RPMI8226 (cell line): ENCODE data around the gene MRPL12.
"Not testable (repeated sequence)": the region's sequence is repeated elsewhere in the genome, so short reads cannot be mapped to it uniquely, and the experiment has no call there.

Experiments used
- DNase-seq: peaks from one replicate; pipeline ENCODE4 v3.0.0-alpha.2; 2015

MRPL12 gene

DNA sequence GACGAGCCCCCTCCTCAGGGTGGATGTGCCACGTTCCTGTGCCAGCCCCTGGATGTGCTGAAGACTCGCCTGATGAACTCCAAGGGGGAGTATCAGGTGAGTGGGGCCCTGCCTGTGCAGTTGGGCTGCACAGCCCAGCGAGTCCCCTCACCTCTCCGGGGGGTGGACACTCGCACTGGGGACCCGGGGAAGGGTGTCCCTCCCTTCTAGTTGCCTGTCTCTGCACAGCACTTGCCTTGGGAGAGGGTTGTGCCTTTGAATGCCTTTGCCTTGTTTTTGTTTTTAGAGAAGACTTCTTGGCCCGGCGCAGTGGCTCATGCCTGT lies 14.6 kb downstream of the MRPL12 start:
- DNase-seq: no peak

DNA sequence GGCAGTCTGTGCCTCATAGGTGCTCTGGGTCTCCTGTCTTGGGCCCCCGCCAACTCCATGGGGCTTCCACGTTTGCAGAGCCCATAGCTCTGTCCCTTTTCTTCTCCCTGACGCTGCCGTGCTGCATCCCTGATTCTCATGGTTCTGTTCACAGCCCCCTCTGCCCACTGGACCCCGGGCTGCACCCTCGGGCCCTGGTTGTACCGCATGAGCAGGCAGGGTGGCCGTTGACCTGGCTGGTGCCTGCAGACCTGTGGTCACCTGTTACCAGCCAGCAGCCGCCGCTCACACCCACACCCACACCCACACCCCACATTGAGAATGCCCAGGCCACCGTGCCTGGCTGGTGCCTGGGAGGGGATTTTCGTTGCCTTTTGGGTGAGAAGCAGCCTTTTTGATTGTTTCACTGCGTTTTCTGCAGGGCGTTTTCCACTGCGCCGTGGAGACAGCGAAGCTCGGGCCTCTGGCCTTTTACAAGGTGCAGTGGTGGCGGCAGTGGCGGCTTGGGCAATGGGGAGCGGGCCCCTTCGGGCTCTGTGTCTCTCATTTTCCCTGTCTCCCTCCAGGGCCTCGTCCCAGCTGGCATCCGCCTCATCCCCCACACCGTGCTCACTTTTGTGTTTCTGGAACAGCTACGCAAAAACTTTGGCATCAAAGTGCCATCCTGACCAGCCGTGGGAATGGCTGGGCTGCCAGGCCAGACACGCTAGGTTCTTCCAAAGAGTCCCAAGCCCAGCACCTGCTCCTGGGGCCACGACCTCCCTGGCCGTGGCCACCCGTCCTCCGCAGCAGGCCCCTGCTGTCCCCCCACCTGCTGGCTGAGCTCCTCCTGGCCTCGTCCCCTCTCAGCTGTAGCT lies 16.5 kb downstream of the MRPL12 start:
- DNase-seq: no peak

DNA sequence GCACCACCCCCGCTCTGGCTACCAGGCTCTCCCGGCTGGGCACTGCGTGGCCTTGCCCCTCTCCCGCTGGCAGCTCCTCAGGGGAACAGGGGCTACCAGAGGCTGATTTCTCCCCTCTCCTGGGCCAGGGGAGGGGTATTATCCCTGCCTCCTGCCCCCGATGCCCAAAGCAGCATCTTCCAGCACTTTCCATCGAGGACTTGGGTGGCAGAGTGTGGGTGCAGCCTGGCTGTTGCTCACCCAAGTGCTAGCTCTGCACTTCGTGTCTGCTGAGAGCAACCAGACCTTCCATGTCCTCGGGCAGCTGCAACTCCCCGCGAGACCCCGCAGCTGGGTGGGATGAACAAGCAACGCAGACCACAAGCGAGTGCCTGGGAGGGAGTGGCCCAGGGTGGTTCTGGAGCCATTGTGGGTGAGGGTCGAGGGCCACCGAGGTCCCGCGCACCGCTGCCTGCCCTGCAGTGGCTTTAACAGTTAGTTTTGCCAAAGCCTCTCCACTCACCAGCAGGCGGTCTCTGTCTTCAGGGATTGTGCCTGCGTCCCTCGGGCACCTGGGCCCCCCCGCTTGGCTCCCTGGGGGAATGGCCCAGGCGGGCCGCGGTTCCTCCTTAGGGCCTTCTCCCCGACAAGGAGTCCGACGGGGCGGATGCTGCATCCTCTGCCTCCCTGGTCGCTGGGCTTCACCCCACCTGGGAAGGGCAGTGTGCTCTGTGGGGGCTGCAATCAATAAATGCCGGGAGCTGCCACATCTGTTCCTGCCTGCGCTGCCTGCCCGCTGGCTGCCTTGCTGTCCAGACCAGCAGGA lies 17.3 kb downstream of the MRPL12 start:
- no peak for DNase-seq

DNA sequence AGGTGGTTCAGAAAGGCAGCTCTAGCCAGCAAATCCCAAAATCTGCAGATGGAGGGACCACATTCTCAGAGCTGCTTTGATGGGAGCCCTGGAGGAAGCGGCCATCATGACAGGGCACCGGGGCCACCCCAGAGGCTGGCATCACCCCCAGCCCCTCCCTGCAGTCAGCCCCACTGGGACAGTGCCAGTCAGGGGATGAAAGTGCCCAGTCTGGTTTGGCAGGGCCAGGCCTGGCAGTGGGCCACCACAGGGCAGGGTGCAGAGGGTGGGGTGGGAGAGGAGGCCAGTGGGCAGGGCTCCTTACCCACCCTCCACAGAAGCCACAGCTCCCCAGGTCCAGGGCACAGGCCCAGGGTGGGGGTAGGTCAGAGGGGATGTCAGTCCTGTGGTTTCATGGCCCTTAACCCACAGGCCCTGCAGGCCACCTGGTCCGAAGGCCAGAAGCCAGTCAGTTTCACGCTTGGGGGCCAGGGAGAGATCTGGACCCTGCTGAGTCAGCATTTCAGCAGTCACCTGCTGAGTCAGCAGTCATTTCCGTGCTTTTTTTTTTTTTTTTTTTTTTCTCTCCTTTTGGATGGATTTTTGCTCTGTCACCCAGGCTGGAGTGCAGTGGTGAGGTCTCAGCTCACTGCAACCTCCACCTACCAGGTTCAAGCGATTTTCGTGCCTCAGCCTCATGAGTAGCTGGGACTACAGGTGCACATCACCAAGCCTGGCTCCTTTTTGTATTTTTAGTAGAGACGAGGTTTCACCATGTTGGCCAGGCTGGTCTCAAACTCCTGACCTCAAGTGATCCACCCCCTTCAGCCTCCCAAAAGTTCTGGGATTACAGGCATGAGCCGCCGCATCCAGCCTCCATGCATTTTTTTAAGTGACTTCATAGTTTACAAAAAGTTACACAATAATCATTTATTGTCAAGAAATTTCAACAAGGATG lies 19.3 kb downstream of the MRPL12 start:
- DNase-seq: peak; percentile 95

DNA sequence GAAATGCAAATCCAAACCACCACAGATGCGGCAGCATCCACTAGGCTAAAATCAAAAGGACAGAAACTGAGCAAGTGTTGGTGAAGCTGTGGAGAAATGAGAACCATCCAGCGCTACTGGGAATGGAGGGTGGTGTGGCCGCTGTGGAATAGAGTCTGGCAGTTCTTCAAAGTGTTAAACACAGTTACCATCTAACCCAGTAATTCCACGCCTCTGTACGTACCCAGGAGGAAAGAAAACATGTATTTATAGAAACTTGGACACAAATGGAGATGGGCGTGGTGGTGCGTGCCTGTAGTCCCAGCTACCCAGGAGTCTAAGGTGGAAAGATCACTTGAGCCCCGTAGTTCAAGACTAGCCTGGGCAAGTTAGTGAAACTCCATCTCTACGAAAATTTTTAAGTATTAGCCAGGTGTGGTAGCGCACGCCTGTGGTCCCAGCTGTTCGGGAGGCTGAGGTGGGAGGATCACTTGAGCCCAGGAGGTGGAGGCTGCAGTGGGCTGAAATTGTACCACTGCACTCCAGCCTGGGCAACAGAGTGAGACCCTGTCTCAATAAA lies 20.6 kb downstream of the MRPL12 start:
- peak; percentile 38 for DNase-seq

DNA sequence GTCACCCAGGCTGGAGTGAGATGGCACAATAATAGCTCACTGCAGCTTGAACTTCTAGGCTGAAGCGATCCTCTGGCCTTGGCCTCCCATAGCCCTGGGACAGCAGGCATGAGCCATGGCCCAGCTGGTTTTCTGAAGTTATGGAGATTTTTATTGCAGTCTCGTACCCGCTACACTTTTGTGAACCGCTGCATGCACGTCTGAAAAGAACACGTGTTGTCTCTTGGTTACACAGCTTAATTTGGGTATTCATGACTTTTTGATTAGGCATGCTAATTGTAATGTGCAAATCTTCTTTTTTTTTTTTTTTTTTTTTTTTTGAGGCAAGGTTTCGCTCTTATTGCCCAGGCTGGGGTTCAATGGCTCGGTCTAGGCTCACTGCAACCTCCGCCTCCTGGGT lies 22.3 kb downstream of the MRPL12 start:
- DNase-seq: no peak

DNA sequence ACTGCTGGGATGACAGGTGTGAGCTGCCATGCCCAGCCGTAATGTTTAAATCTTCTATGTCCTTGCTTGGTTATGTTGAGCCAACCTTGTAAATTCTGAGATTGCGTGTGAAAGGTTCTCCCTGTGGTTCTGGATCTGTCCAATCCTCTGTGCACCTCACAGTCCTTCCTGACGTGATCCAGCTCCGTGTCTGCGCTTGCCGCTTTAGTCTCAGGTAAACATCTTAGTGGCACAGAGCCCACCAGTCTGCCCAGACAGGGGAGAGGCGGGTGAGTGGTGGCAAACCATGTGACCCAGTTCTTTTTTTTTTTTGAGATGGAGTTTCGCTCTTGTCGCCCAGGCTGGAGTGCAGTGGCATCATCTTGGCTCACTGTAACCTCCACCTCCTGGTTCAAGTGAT lies 22.8 kb downstream of the MRPL12 start:
- peak; percentile 79 for DNase-seq

DNA sequence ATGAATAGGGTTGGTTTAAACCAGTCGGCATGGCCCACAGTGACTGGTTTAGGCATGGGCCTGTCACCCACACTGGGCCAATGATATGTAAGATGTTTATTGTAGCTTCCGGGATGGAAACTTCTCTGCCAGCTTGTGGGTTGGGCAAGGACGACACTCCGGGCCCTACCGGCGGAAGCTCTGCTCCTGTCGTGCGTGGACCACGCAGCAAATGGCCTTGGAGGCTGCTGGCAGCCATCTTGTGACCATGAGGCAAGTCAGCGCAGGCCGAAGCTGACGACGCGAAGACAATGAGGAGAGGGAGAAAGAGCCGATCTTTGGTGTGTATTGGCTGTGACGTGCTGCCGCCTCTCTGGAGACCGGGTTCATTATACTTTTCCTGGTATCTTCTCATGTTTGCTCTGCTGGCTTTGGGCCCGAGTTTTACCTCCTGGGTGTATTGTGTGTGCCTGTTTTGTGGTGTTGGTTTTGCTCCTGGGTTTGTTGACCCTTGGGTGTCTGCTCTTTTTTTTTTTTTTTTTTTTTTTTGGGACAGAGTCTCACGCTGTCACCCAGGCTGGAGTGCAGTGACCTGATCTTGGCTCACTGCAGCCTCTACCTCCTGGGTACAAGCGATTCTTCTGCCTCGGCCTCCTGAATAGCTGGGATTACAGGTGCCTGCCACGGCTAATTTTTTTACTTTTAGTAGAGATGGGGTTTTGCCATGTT lies 24.3 kb downstream of the MRPL12 start:
- DNase-seq: no peak

DNA sequence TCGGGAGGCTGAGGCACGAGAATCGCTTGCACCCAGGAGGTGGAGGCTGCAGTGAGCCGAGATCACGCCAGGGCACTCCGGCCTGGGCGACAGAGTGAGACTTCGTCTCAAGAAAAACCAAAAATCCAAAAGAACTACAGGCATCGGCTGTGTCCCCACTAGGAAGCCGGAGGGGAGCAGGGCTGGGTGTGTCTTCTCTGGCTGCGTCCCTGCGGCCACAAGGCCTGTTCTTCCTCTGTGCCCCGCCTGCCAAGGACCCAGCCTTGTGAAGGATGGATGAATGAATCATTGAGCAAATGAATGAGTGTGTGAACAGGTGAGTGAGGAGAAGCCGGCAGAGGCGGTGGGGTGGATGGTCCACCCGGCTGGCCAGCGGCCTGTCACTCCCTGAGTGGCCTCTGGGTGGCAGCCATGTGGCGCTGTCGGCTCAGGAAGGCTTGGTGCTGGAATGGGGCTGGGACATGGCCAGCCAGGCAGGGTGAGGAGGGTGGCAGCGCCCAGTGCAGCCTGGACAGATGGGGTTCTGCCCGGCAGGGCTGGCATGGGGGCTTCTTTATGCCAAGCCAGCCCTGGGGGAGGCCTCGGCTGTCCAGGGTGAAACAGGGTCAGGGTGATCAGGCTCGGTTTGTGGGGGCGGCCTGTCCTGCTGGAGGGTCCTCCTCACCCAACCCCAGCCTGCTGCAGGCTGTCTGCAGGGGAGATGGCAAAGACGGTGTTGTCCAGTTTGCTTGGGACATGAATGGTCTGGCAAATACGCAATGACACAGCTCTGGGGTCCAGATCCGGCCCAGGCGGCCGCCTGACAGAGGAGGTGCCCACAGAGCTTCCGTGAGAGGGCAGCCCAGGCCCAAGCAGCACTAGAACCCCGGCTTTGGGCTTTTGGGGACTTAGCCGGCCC lies 30.6 kb downstream of the MRPL12 start:
- DNase-seq: peak; percentile 84

DNA sequence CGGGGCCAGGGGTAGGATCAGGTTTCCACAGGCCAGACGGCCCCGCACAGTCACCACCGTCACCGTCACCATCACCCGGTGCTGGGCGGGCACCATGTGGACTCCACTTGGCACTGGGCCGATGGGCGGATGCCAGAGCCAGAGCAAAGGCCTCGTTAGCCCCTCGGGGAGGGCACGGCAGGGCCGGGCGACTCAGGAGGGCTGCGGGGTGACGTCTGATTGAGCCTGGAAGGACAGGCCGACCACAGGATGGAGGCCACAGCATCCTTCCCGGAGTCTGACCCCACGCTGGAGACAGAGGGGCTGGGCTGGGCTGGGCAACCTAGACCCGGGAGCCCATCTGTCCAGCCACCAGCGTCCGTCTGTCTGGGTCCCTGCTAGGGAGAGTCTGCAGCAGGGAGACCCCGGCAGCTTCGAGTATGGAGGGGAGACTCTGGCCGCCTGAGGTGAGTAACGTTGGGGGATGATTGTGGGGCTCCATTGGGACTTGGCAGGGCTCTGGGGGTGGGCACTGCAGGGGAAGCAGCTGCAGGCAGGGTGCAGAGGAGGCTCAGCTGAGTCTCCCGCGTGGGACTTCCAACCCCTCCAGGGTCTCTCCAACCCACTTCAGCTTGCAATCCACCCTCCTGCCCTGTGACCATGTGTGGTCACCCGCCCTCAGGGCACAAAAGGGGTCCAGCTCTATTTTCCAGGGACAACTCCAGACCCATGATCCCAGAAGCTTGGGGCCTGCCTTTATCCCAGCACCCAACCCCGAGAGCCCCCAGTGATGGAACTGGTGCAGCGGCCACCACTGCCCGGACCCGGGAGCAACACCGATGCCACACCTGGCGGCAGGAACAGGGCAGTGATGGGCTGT lies 31.5 kb downstream of the MRPL12 start:
- DNase-seq: no peak

DNA sequence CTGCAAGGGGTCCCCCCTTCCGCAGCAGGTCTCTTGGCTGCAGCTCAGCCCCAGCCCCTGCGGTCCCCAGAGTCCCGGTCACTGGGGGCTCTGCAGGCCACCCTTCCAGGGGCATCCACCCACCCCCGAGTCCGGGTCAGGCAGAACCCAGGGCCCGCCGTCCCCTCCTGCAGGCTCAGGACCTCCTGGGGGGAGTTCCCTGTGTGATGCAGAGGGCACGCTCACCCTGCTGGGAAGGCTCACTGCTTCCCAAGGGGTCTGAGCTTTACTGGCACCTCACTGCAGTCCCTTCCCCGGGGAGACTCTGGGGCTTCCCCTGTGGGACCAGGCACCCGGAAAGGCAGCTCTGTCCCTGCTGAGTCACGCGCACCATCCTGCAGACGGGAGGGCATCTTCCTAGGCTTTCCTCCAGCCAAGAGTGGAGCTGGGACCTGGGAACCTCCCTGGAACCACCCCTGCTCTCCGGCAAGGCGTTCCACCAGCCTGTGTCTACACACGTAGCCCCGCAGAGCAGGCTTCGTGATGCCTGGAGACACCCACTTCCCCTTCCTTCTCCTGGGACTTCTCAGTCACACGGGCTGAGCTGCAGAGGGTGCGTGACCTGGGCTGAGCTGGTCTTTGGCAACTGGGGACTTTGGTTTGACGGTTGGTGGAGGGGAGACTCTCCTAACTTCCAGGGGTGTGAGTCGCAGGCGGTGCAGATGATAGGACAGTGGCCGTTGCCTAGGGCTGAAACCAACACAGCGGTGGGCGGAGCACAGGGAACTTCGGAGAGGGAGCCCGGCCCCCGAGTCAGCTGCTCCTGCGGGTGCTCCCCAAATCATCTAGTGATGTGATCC lies 32.3 kb downstream of the MRPL12 start:
- DNase-seq: peak; percentile 46

DNA sequence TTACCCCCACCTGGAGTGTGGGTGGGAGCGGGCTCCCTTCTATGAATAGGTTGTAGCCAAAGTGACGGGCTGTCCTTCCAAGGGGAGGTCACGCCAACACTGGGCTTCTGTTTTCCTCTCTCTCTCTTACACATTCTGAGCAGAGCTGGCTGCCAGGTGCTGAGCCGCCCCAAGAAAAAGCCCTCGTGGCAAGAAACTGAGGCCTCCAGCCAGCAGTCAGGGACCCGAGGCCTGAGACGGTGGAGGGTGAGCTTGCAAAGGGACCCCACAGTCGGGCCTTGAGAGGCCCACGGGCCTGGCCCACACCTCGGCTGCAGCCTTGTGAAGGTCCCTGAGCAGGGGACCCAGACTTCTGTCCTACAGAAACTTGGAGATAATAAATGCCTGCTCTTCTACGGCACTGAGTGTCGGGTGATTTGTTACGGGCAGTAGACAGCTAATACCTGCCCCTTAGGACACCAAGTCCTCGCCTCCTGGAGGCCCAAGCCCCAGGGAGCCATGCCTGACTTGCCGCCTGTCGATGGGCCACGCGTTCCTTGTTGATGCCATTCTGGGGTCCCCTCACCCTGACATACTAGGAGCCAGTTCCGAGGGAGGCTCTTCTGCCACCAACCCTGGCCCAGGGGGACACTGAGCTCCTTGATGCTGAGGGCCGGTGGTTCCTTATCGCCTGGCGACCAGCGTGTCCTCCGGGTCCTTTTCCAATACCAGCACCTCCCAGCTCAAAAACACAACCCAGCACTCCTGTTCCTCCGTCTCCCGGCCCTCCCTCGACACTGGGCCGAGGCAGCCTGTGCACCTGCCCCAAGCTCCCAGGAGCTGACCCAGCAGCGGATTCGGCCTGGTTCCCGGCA lies 35.0 kb downstream of the MRPL12 start:
- no peak for DNase-seq

DNA sequence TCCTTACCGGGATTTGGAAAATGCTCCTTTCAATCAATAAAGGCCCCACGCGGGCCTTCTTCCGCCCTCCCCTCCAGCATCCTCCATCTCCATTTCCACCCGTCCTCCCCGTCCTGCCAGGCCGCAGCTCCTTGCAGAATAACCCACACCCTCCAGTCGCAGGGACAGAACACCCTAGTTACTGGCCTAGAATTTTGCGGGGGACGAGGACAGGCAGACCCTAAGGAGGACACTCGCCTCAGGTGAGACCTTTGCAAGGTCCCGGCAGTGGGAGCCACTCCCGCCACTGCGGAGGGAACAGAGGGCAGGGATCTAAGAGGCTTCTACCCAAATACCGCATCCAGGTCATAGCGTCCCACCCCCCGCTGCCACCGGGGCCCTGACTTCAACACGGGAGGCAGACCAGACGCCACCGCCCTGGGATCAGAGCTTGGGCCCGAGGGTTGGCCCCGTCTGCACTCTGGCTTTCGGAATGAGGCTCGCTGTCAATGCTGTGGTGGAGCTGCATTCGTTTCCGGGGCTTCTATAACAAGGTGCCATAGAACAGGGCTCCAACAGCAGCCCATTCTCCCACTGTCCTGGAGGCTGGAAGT lies 35.7 kb downstream of the MRPL12 start:
- no peak for DNase-seq

DNA sequence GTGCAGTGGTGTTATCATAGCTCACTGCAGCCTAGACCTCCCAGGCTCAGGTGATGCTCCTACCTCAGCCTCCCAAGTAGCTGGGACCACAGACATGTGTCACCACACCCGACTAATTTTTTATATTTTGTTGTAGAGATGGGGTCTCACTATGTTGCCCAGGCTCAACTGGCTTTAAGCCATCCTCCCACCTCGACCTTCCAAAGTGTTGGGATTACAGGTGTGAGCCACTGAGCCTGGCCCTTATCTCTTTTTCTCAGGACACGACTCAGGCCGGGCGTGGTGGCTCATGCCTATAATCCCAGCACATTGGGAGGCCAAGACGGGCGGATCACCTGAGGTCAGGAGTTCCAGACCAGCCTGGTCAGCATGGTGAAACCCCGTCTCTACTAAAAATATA lies 36.4 kb downstream of the MRPL12 start:
- DNase-seq: not testable (repeated sequence)

DNA sequence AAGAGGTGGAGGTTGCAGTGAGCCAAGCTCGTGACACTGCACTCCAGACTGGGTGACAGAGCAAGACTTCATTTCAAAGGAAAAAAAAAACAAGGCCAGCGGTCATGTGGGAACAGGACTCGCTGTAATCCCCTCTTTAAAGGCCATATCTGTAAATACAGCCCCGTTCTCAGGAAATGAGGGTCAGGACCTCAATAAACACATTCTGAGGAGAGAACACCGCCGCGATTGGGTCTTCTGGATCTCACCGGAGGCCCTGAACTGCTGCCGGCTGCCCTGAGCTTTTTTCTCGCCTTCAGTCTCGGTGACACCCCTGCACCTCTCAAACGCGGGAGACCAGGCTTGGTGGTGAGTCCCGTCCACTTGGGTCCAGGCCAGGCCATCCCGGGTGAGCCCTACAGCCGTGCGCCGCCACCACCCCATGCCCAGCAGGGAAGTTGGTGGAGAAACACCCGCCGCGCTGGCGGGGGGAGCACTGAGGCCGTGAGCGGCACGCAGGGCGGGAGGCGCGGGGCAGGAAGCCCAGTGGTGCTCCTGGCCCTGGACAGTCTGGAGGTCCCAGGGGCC lies 37.3 kb downstream of the MRPL12 start:
- DNase-seq: no peak

DNA sequence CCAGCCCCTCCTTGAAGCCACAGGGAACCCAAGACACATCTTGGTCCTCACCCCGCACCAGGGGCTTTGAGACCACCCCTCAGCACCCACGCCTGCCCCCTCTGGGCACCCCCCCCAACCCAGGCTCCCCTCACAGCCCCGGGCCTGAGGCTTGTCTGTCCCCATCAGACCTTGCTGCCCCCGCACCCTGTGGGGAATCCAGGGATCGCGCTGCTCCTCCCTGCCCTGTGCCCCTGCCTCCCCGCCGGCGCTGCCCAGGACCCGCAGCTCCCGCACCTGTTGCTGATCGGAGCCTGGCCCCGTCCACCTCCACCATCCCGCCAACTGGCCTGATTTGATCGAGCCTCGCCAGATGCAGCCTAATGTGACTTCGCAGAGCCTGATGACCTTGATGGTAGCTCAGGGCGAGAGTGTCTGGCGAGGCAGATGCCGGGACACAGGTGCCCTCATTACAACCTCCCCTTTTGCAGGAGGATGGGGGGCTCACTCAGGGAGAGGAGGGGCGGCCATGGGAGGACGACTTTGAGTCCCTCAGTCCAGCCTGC lies 38.0 kb downstream of the MRPL12 start:
- no peak for DNase-seq
